A673 (cell line): ENCODE measurements around the gene PFKP. TPM values are rescaled to one million over a fixed set of nuclear protein-coding genes. Genes with fewer than 3 reads are reported as not detected.

Experiments
- BruUV-seq: library from RNA; stranded (reverse); fragments of 400-500 nt; replicated peaks from 2 replicates; lab custom pipeline; 2021; lab: Mats Ljungman, UMichigan
- CTCF ChIA-PET: fragments of 300-600 bp; sonication (Branson Sonifier 250); formaldehyde crosslinking; loops from one replicate; lab custom pipeline; 2022; ENCODE audit warnings: antibody characterized with exemption; lab: Charles Lee
- POLR2A ChIA-PET: fragments of 300-600 bp; sonication (Branson Sonifier 250); formaldehyde crosslinking; loops from one replicate; lab custom pipeline; 2022; ENCODE audit warnings: antibody characterized with exemption; ENCODE audit not compliant: low non-redundant PET; lab: Charles Lee
- DNase-seq: peaks from one replicate; pipeline ENCODE4 v3.0.0-alpha.2; 2015; ENCODE audit warnings: low spot score
- H3K27ac ChIP-seq: fragments of 200-600 bp; sonication (generic); 2 replicates; pipeline ENCODE4 v1.5.1; 2016; ENCODE audit warnings: mixed run types, low read depth, mild to moderate bottlenecking, mixed read lengths, antibody characterized with exemption, low read length; ENCODE audit not compliant: poor library complexity, severe bottlenecking
- H3K27me3 ChIP-seq: fragments of 200-600 bp; sonication (generic); replicated peaks from 2 replicates; pipeline ENCODE4 v1.6.1; 2017; ENCODE audit warnings: mixed run types, low read depth, mild to moderate bottlenecking, mixed read lengths, antibody characterized with exemption, low read length; ENCODE audit not compliant: insufficient read depth, poor library complexity
- H3K36me3 ChIP-seq: fragments of 200-600 bp; sonication (generic); 2 replicates; pipeline ENCODE4 v1.6.1; 2016; ENCODE audit warnings: mixed run types, mild to moderate bottlenecking, mixed read lengths, antibody characterized with exemption, low read length; ENCODE audit not compliant: insufficient read depth, poor library complexity, severe bottlenecking
- H3K4me1 ChIP-seq: fragments of 200-600 bp; sonication (generic); 2 replicates; pipeline ENCODE4 v1.6.1; 2017; ENCODE audit warnings: mixed run types, mild to moderate bottlenecking, mixed read lengths, antibody characterized with exemption, low read length; ENCODE audit not compliant: insufficient read depth, poor library complexity, severe bottlenecking
- H3K4me3 ChIP-seq: fragments of 200-600 bp; sonication (generic); 2 replicates; pipeline ENCODE4 v1.5.1; 2016; ENCODE audit warnings: low read depth, mixed run types, mild to moderate bottlenecking, mixed read lengths, low read length; ENCODE audit not compliant: poor library complexity, severe bottlenecking
- H3K9me3 ChIP-seq: fragments of 200-600 bp; sonication (generic); 2 replicates; pipeline ENCODE4 v1.6.1; 2016; ENCODE audit warnings: mixed run types, low read depth, mild to moderate bottlenecking, mixed read lengths, antibody characterized with exemption, low read length; ENCODE audit not compliant: poor library complexity, severe bottlenecking
- CTCF ChIP-seq: fragments of 300-800, 200-600 bp; sonication (generic); conservative IDR thresholded peaks from 2 replicates; pipeline ENCODE4 v1.5.1; 2017; ENCODE audit warnings: low read depth, mild to moderate bottlenecking, antibody characterized with exemption, low read length, moderate library complexity, mixed read lengths
- EZH2 ChIP-seq: fragments of 200-600 bp; sonication (generic); IDR thresholded peaks from 2 replicates; pipeline ENCODE4 v1.6.1; 2017; ENCODE audit warnings: borderline replicate concordance, low read depth, mild to moderate bottlenecking, mixed read lengths, antibody characterized with exemption, low read length; ENCODE audit not compliant: poor library complexity, severe bottlenecking
- intact Hi-C: fragments of 100-400 bp; cut with micrococcal nuclease; formaldehyde crosslinking; loops from one replicate; pipeline ENCODE4 v1.10.0; 2022; ENCODE audit not compliant: unreplicated experiment
- total RNA-seq: library from RNA; stranded (reverse); gene quantifications from 2 replicates; pipeline ENCODE4 v1.2.3, GENCODE V29; 2021

PFKP gene
- total RNA-seq, 1 experiment from 2014 or later: 232 TPM

- Histone ChIP-seq H3K4me1 (peaks cover 5% of the 10 kb centered on the region), H3K27ac (no peak overlapping the region), H3K9me3 (no peaks in the 10 kb centered on the region), H3K4me3 (no peak overlapping the region), H3K36me3 (peaks cover 16% of the 10 kb centered on the region), H3K27me3 (no peaks in the 10 kb centered on the region)
- BruUV-seq: no TSS peak
- intact Hi-C loops: no loop called here
- DNase-seq: no peak
- POLR2A ChIA-PET: no interaction called here
- CTCF ChIA-PET: no interaction called here
- TF ChIP-seq CTCF (no peak), EZH2 (no peak)
Measured at GRCh38 chr10:3085785-3086567, 18.6 kb downstream of the PFKP start.

DNA sequence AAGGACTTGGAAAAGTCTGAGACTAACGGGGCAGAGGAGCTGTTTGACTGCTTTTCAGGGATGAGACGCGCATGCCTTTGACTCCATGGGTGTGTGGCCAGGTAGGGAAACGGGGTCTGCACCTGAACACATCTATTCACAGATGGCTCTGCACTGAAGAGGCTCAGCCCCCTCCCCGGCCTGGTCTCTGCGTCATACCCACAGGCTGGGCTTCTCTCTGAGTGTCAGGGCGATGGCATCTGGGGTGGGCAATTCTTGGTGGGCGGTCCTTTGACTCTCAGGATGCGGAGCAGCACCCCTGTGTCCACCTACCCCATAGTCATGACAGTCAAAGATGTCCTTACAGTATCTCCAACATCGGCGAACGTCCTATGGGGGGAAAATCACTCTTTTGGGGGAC is 23.0 kb downstream of the PFKP start:
- Histone ChIP-seq H3K9me3 (no peaks in the 10 kb centered on the region), H3K27me3 (no peaks in the 10 kb centered on the region), H3K4me1 (peaks cover 21% of the 10 kb centered on the region), H3K27ac (no peak overlapping the region), H3K36me3 (peaks cover 2% of the 10 kb centered on the region), H3K4me3 (no peak overlapping the region)
- TF ChIP-seq EZH2 (no peak), CTCF (no peak)
- ChIA-PET POLR2A (interaction anchor here (0.5 kb wide), 1 partner anchor 23 kb away, joined by 12 read pairs; the partner anchor contains the start of gene PFKP), CTCF (no interaction called here)
- intact Hi-C loops: no loop called here
- no TSS peak for BruUV-seq
- DNase-seq: no peak

- Histone ChIP-seq H3K27me3 (no peaks in the 10 kb centered on the region), H3K9me3 (no peaks in the 10 kb centered on the region), H3K36me3 (peaks cover 2% of the 10 kb centered on the region), H3K4me3 (no peak overlapping the region), H3K4me1 (peaks cover 29% of the 10 kb centered on the region), H3K27ac (no peak overlapping the region)
- no peak for TF ChIP-seq EZH2
- TF ChIP-seq CTCF: no peak
- CTCF ChIA-PET: no interaction called here
- DNase-seq: peak; percentile 34
- intact Hi-C loops: no loop called here
- no TSS peak for BruUV-seq
- POLR2A ChIA-PET: interaction anchor here (0.5 kb wide), 1 partner anchor 24 kb away, joined by 12 read pairs; the partner anchor contains the start of gene PFKP
Measured at GRCh38 chr10:3090914-3091787, 23.8 kb downstream of the PFKP start.
